LNCAP (cell line): ENCODE measurements around the gene CREB5.

ENCODE experiments used
- CTCF ChIP-seq: fragments of 450-650 bp; IDR thresholded peaks from 2 replicates; pipeline ENCODE4 v1.5.1; 2017; ENCODE audit warnings: mild to moderate bottlenecking

CREB5 gene

DNA sequence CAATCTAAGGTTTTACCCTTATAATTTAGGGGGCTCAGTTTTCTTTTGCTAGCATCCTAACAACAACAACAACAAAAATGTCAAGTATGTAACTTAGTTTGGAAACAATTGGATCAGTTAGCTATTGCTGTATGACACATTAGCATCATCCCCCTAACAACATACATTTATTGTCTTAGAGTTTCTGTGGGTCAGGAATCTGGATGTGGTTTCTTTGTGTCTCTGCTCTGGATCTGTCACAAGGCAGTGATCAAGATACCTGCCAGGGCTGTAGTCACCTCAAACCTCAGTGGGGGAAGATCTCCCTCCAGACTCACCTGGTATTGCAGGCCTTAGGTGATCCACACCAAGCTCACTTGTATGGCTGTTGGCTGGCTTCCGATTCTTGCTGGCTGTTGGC lies 18.3 kb downstream of the CREB5 start:
- no peak for TF ChIP-seq CTCF

DNA sequence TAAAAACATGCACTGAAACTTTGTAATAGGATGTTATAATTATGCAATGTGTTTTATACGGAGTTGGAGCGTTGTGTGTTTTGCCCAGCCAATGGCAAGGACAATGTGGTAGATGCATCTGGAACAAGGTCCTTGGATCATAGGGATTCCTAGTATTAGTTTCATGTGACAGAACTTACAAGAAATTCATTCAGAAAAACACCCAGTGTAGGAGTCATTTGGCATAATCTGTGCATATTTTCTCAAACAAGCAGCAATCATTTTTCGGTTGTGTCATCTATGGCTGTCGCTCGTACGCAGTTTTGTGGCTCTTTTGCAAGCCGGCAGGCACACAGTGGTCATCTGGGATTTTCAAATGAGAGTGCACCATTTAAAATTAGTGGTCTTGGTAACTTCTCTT lies 19.8 kb downstream of the CREB5 start:
- TF ChIP-seq CTCF = no peak

DNA sequence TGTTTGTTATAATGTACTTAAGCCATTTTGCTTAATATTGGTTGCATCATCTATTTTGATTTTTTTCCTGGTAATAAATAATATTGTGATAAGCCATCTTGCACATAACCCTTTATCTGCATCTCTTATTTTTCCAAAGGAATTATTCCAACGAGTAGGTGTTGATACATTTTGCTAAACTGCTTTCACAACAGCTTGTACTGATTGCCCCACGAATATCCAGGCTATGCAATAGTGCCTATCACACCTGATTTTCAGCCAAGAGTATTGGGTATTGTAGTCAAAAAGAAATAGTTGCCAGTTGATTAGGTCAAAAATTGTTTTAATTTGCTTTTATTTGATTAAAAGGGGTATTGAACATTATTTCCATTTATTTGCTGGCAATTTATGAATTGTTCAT lies 20.7 kb downstream of the CREB5 start:
- TF ChIP-seq CTCF = no peak

DNA sequence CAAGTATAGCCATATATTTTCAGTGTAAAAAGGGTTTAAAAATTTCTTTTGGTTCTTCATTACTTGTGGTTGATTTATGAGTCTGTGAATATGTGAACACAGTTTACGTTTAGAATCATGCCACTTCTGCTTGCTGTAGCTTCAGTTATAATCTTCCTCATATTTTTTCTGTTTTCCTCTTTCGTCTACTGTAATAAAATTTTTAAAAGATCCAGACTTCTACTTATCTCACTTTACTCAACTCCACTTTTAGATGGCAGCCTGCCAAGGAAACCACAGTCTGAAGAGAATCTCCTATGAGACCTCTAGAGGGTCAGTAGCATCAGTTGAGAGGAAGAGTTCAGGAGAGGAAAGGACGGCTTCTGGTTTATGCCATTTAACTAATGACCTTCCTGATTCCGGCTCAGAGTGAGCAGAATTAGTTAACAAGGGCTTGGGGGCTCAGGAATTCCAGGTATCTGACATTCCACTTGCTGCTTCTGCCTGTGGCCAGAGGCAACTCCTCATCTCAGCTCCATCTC lies 21.4 kb downstream of the CREB5 start:
- no peak for TF ChIP-seq CTCF

GRCh38 chr7:28434510-28434909 lies 22.2 kb downstream of the CREB5 start:
- TF ChIP-seq CTCF = no peak

GRCh38 chr7:28435152-28435551 lies 22.8 kb downstream of the CREB5 start:
- TF ChIP-seq CTCF = no peak

- no peak for TF ChIP-seq CTCF
These were observed 23.5 kb downstream of the CREB5 start for GRCh38 chr7:28435732-28436378.

DNA sequence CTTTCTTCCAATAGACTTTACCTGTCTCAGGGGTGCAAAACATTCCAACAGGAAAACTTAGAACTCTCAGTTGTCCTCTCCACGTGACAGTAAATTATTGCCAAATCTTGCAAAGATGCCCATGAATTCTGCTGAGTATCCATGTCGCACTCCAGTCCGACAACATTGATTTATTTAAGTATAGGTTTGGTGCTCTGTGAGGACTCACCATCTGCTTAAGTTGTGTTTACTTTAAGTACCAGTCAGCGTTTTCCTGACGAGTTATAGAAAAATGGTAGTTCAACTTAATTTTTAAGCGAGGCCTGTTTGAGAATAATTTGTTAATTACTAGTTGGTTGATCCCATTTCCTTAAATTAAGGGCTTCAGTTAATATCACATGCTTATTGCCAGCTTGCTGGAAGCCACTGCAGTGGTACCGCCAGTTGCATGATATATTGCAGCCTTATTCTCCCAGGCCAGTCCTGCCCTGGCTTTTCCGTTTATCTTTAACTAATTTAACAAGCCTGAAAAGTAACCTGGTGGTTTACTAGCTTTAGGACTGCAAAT lies 27.8 kb downstream of the CREB5 start:
- no peak for TF ChIP-seq CTCF
